Upper lobe of left lung (tissue), 6 donors: Measurements from ENCODE around the gene ARPP21. TPM values are rescaled to one million over a fixed set of nuclear protein-coding genes. Genes with fewer than 3 reads are reported as not detected.

Experiments
- ATAC-seq, 2 donors: fragments of 200-7000 bp; cut with Tn5 transposase; one replicate each; pipeline ENCODE4 v1.9.1; 2022; ENCODE audit warnings: mild to moderate bottlenecking in 2 of 2, moderate library complexity in 2 of 2; ENCODE audit not compliant: low FRiP score in 2 of 2
- DNase-seq, 2 donors: peaks; one replicate each; pipeline ENCODE4 v3.0.0-alpha.2; 2019 to 2020
- H3K27ac ChIP-seq, 4 donors: fragments of 200-600 bp; sonication (generic); one replicate each; pipeline ENCODE4 v1.5.1; 2016 to 2019
- H3K27me3 ChIP-seq, 4 donors: fragments of 200-600 bp; sonication (generic); one replicate each; pipeline ENCODE4 v1.5.1; 2017 to 2019
- H3K36me3 ChIP-seq, 4 donors: fragments of 200-600 bp; sonication (generic); one replicate each; pipeline ENCODE4 v1.5.1; 2016 to 2019
- H3K4me1 ChIP-seq, 4 donors: fragments of 200-600 bp; sonication (generic); one replicate each; pipeline ENCODE4 v1.5.1; 2018 to 2019
- H3K4me3 ChIP-seq, 4 donors: fragments of 200-600 bp; sonication (generic); one replicate each; pipeline ENCODE4 v1.5.1; 2017 to 2019; ENCODE audit warnings: mild to moderate bottlenecking in 2 of 4, moderate library complexity in 1 of 4
- H3K9me3 ChIP-seq, 4 donors: fragments of 200-600 bp; sonication (generic); one replicate each; pipeline ENCODE4 v1.5.1; 2018 to 2019
- EP300 ChIP-seq, 4 donors: sonication (generic); formaldehyde crosslinking; IDR thresholded peaks; one replicate each; pipeline ENCODE4 v1.5.1; 2017; ENCODE audit warnings: antibody characterized with exemption in 4 of 4, control low read depth in 2 of 4
- POLR2A ChIP-seq, 4 donors: fragments of 450-650 bp; IDR thresholded peaks; one replicate each; pipeline ENCODE4 v1.5.1; 2016 to 2017; ENCODE audit warnings: antibody characterized with exemption in 4 of 4, mild to moderate bottlenecking in 2 of 4
- POLR2AphosphoS5 ChIP-seq, 2 donors: sonication (generic); formaldehyde crosslinking; IDR thresholded peaks; one replicate each; pipeline ENCODE4 v1.5.1; 2017; ENCODE audit warnings: antibody characterized with exemption in 2 of 2
- WGBS, 2 donors: methylation state at CpG; one replicate each; pipeline ENCODE4 v1.1.5; 2017 to 2018; 5-methylcytosine and 5-hydroxymethylcytosine counted together
- total RNA-seq, 6 donors: library from RNA; depleted of rRNA in 4 of 6; stranded (reverse); fragments of >200 nt in 4 of 6; gene quantifications; one replicate each; pipeline versions ENCODE4 v1.1.0 to v1.2.1, GENCODE V29; 2016 to 2021
- TF ChIP-seq, protein P1 (sequence below), 6 experiments: fragments of 450-650 bp in 4 of 6; fragments of 200-600 bp in 2 of 6; sonication (generic) in 2 of 6; IDR thresholded peaks; one replicate each; pipeline ENCODE4 v1.5.1; 2016 to 2019; ENCODE audit warnings: antibody characterized with exemption in 6 of 6
- donor health status: DM: no; HTN: no; CAD: no; lungs with moderate emphysema.
- donor health status: DM: no; HTN: yes; CAD: no; lungs with severe emphysema.

Gene ARPP21
- total RNA-seq, 6 donors from 2014 or later: not detected

DNA sequence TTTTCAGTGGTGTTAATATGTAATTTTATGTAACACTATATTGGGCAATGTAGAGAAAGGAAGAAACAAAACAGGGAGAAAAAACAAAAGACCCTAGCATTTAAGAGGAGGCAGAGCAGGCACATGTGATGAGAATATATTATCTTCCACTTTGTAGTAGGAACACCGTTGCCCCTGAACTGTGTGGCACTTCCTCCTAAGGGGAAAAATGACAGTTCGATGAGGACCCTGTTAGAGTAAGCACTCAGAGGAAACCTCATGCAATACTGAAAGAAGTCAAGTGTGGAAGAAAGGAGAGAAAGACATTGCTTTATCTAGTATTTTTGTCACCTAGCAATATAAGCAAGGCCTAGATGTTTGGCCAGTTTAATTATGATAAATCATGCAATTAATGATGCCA is 32.2 kb downstream of the ARPP21 start:
- ATAC-seq (no peak), DNase-seq (no peak)
- Histone ChIP-seq H3K27me3 (no peaks in the 10 kb centered on the region), H3K9me3 (no peaks in the 10 kb centered on the region), H3K4me1 (no peaks in the 10 kb centered on the region), H3K27ac (no peak overlapping the region), H3K4me3 (no peak overlapping the region), H3K36me3 (no peaks in the 10 kb centered on the region)
- WGBS, 2 donors: 49 to 53% methylated on average over 2 of the region's 2 CpGs
- TF ChIP-seq POLR2AphosphoS5 (IDR thresholded peaks at IDR 0.05): no peak
- no peak for TF ChIP-seq EP300 (IDR thresholded peaks at IDR 0.05)
- TF ChIP-seq POLR2A (IDR thresholded peaks at IDR 0.05): no peak
- TF ChIP-seq, protein P1, sequence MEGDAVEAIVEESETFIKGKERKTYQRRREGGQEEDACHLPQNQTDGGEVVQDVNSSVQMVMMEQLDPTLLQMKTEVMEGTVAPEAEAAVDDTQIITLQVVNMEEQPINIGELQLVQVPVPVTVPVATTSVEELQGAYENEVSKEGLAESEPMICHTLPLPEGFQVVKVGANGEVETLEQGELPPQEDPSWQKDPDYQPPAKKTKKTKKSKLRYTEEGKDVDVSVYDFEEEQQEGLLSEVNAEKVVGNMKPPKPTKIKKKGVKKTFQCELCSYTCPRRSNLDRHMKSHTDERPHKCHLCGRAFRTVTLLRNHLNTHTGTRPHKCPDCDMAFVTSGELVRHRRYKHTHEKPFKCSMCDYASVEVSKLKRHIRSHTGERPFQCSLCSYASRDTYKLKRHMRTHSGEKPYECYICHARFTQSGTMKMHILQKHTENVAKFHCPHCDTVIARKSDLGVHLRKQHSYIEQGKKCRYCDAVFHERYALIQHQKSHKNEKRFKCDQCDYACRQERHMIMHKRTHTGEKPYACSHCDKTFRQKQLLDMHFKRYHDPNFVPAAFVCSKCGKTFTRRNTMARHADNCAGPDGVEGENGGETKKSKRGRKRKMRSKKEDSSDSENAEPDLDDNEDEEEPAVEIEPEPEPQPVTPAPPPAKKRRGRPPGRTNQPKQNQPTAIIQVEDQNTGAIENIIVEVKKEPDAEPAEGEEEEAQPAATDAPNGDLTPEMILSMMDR (IDR thresholded peaks at IDR 0.05): no peak

DNA sequence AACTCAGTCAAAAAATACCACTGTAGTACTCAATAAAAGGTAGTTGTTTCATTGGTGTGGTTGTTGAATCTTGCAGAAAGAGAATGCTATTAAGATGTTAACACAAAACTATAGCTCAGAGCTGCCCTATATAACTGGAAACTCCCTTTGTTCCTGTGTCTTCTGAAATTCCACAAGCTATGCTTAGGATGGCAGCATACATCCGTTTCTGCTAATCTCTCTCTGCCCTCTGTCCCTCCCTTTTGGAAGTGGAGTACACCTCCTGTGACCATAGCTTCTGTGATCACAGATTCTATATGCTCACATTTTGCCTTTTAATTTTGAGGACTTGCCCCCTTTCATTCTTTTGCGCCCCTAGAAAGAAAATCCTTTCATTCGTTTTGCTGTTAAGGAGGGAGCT is 33.7 kb downstream of the ARPP21 start:
- H3K36me3 ChIP-seq: no peaks in the 10 kb centered on the region
- no peak for ATAC-seq
- H3K27ac ChIP-seq: no peak overlapping the region
- no peak for DNase-seq
- no peak for TF ChIP-seq POLR2A (IDR thresholded peaks at IDR 0.05)
- no peaks in the 10 kb centered on the region for H3K27me3 ChIP-seq
- H3K4me3 ChIP-seq: no peak overlapping the region
- 80 to 84% methylated on average over 3 of the region's 3 CpGs for WGBS, 2 donors
- no peaks in the 10 kb centered on the region for H3K9me3 ChIP-seq
- H3K4me1 ChIP-seq: no peaks in the 10 kb centered on the region

DNA sequence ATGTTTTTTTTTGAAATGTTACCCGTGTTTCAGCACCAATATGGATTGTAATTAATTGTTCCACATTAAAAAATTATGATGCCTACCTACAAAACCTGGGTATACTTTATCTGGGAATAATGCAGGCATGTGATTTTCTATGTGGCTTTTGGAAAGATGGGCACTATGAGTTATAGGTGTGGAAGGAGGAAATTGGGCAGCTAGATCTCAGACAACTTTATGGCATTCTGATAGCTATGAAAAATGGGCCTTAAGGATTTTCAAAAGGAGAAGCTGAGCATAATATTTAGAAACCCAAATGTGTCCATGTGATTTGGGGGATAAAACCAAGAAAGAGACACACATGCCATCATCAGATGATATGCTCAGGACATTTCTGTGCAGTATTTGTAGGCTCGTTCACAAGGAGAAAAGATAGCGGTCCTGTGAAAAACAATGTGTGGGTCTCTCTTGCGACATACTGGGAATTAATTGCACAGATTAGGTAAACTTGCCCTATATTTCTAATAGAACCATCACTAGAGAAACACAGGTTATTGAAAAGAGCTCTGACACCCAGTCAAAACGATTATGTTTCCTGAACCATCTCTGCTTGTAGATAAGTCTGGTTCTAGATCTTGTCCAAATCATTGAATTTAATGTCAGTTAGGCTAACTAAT is 35.3 kb downstream of the ARPP21 start:
- no peak overlapping the region for H3K4me3 ChIP-seq
- no peaks in the 10 kb centered on the region for H3K27me3 ChIP-seq
- WGBS, 2 donors: 77 to 86% methylated on average over 5 of the region's 5 CpGs
- no peak for DNase-seq
- no peak for TF ChIP-seq POLR2A (IDR thresholded peaks at IDR 0.05)
- TF ChIP-seq POLR2AphosphoS5 (IDR thresholded peaks at IDR 0.05): no peak
- TF ChIP-seq EP300 (IDR thresholded peaks at IDR 0.05): no peak
- TF ChIP-seq, protein P1 (IDR thresholded peaks at IDR 0.05): no peak
- H3K9me3 ChIP-seq: no peaks in the 10 kb centered on the region
- no peaks in the 10 kb centered on the region for H3K4me1 ChIP-seq
- H3K36me3 ChIP-seq: no peaks in the 10 kb centered on the region
- no peak overlapping the region for H3K27ac ChIP-seq
- no peak for ATAC-seq

DNA sequence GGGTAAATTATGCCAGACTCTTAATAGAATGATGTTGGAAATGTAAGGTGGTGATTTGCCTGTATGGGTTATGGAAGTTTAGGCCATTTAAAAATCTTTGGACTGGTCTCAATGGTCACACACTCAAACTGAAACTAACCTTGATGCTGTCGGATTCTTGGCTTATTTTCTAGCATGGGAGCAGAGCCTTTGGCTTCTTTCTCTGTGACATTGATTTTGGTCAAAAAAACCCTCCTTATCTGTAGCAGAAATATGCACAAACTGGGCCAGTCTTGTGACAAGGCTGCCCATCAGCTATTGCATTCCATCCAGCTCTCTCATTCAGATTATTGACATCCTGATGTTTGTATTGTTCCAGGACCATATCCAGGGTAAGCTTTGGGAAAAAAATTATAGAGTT is 35.9 kb downstream of the ARPP21 start:
- no peaks in the 10 kb centered on the region for H3K4me1 ChIP-seq
- no peak for ATAC-seq
- H3K4me3 ChIP-seq: no peak overlapping the region
- TF ChIP-seq POLR2A (IDR thresholded peaks at IDR 0.05) (no peak), EP300 (IDR thresholded peaks at IDR 0.05) (no peak), POLR2AphosphoS5 (IDR thresholded peaks at IDR 0.05) (no peak)
- TF ChIP-seq, protein P1 (IDR thresholded peaks at IDR 0.05): no peak
- WGBS, 2 donors: 80 to 87% methylated on average over 1 of the region's 1 CpG
- no peak overlapping the region for H3K27ac ChIP-seq
- no peak for DNase-seq
- H3K36me3 ChIP-seq: no peaks in the 10 kb centered on the region
- no peaks in the 10 kb centered on the region for H3K27me3 ChIP-seq
- H3K9me3 ChIP-seq: no peaks in the 10 kb centered on the region

DNA sequence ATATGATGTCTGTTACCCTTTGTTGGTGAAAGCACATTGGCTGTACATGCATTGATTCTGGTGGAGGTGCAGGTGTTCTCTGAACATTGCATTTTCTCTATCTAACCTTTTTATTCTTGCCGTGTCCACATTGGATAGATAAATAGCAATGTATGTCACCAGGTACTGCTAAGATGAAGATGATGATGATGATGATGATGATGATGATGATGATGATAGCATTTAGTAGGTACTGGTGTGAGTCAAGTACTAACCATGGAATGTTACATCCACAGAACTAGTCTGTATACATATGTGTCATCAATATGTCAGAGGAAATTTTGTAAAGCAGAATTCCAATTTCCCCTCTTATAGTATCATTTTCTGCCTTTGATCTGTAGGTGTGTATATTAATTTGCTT is 36.3 kb downstream of the ARPP21 start:
- H3K36me3 ChIP-seq: no peaks in the 10 kb centered on the region
- WGBS, 2 donors: 95 to 96% methylated on average over 1 of the region's 1 CpG
- no peaks in the 10 kb centered on the region for H3K9me3 ChIP-seq
- no peak overlapping the region for H3K27ac ChIP-seq
- no peaks in the 10 kb centered on the region for H3K4me1 ChIP-seq
- TF ChIP-seq POLR2A (IDR thresholded peaks at IDR 0.05) (no peak), EP300 (IDR thresholded peaks at IDR 0.05) (no peak), POLR2AphosphoS5 (IDR thresholded peaks at IDR 0.05) (no peak)
- TF ChIP-seq, protein P1 (IDR thresholded peaks at IDR 0.05): no peak
- DNase-seq (no peak), ATAC-seq (no peak)
- H3K4me3 ChIP-seq: no peak overlapping the region
- H3K27me3 ChIP-seq: no peaks in the 10 kb centered on the region
